ENCODE data around the gene AFG3L2.

DNA sequence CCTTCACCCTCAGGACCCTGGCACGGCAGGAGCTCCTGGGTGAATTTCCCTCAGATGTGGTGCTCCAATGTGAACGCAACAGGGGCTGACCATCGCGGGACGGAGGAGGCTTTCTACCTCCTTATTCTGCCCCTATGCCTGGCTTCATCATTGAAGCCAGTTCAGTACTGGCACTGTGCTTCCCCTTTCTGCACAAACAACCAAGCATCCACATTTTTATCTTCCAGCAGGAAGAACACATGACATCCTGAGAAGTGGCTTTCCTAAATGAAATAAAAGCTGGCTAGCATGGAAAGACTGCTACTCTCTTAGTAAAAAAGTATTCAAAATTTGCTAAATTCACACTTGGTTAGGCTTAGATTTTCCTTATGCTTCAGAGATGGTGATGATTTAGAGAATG is 24.8 kb downstream of the AFG3L2 start:
- TF ChIP-seq EZH2 (IDR thresholded peaks at IDR 0.05) = no peak
- TF ChIP-seq POLR2AphosphoS5 (IDR thresholded peaks at IDR 0.05; ENCODE audit: borderline replicate concordance, low read depth, low read length) = no peak

All from SK-N-MC (cell line).